NOMO-1 treated with DMSO at 0.1 percent for 48 hours (cell line): ENCODE results near the gene ZNF416.

Experiments used
- DNase-seq: peaks from one replicate; lab custom pipeline; 2025; ENCODE audit not compliant: unreplicated experiment; lab: John Stamatoyannopoulos, UW

Gene ZNF416

GRCh38 chr19:57578487-57579205, at the start of gene ZNF416:
TSS of gene ZNF416 (minus strand) at chr19:57578911. CDS start at chr19:57578704, 207 bp downstream.
- DNase-seq: peak; percentile 99

- no peak for DNase-seq
These were observed 44.4 kb upstream of the ZNF416 start for GRCh38 chr19:57623091-57623490.

GRCh38 chr19:57620673-57621348, 42.1 kb upstream of the ZNF416 start:
- DNase-seq: no peak

GRCh38 chr19:57615346-57615745, 36.6 kb upstream of the ZNF416 start:
- no peak for DNase-seq

- peak; percentile 82 for DNase-seq
These were observed 35.4 kb upstream of the ZNF416 start, which contains the start of gene ZNF134 for GRCh38 chr19:57613941-57614743. TSS of gene ZNF134 (plus strand) at chr19:57614242. CDS start at chr19:57619469, 5,227 bp downstream.

GRCh38 chr19:57611113-57611512, 32.4 kb upstream of the ZNF416 start:
- DNase-seq: no peak

- no peak for DNase-seq
These were observed 28.2 kb upstream of the ZNF416 start for GRCh38 chr19:57606931-57607330.

- peak; percentile 81 for DNase-seq
These were observed 21.2 kb upstream of the ZNF416 start, which contains the start of gene ZNF530 for GRCh38 chr19:57599761-57600383. TSS of gene ZNF530 (plus strand) at chr19:57599885. CDS start at chr19:57604346, 4,461 bp downstream.

- no peak for DNase-seq
These were observed 20.7 kb upstream of the ZNF416 start for GRCh38 chr19:57599377-57599760.

GRCh38 chr19:57587529-57587928, 8.8 kb upstream of the ZNF416 start:
- no peak for DNase-seq

GRCh38 chr19:57583521-57584416, 5.1 kb upstream of the ZNF416 start, which contains the start of gene ZIK1:
TSS of gene ZIK1 (plus strand) at chr19:57584145. CDS start at chr19:57584357, 212 bp downstream.
- DNase-seq: no peak

GRCh38 chr19:57583104-57583520, 4.4 kb upstream of the ZNF416 start:
- no peak for DNase-seq

- no peak for DNase-seq
These were observed 2.0 kb downstream of the ZNF416 start for GRCh38 chr19:57576661-57577060.

- DNase-seq: no peak
These were observed 6.2 kb downstream of the ZNF416 start for GRCh38 chr19:57572415-57572947.

- DNase-seq: no peak
These were observed 8.0 kb downstream of the ZNF416 start for GRCh38 chr19:57570707-57571106.

GRCh38 chr19:57566396-57567265, 12.1 kb downstream of the ZNF416 start:
- DNase-seq: no peak

- DNase-seq: no peak
These were observed 15.2 kb downstream of the ZNF416 start for GRCh38 chr19:57563547-57563946.

- DNase-seq: no peak
These were observed 18.6 kb downstream of the ZNF416 start for GRCh38 chr19:57560049-57560491.
